SK-N-SH treated with all-trans-retinoic acid at 6 μM for 48 hours (cell line): ENCODE results near the gene KL.

Source experiments
- ATAC-seq: fragments of 200-7000 bp; cut with Tn5 transposase; 3 replicates; pipeline ENCODE4 v1.9.1; 2020; ENCODE audit warnings: mild to moderate bottlenecking, moderate library complexity
- ARNTL ChIP-seq: fragments of 450-650 bp; formaldehyde crosslinking; IDR thresholded peaks from 2 replicates; pipeline ENCODE4 v1.5.0; 2020; ENCODE audit warnings: low read depth, mild to moderate bottlenecking, moderate library complexity, borderline replicate concordance
- BACH2 ChIP-seq: fragments of 250-450 bp; sonication (Bioruptor Pico); IDR thresholded peaks from 2 replicates; pipeline ENCODE4 v1.9.0; 2021; ENCODE audit warnings: mild to moderate bottlenecking, borderline replicate concordance
- CSDC2 ChIP-seq: fragments of 250-450 bp; sonication (Bioruptor Pico); IDR thresholded peaks from 2 replicates; pipeline ENCODE4 v1.5.0; 2020; ENCODE audit warnings: mild to moderate bottlenecking, moderate library complexity
- GLIS3 ChIP-seq: fragments of 250-450 bp; sonication (Bioruptor Pico); IDR thresholded peaks from 2 replicates; pipeline ENCODE4 v1.5.0; 2020; ENCODE audit warnings: mild to moderate bottlenecking, moderate library complexity
- ISL1 ChIP-seq: fragments of 250-450 bp; sonication (Bioruptor Pico); IDR thresholded peaks from 2 replicates; pipeline ENCODE4 v2.1.2; 2022; ENCODE audit warnings: mild to moderate bottlenecking, moderate library complexity
- OSR1 ChIP-seq: fragments of 250-450 bp; sonication (Bioruptor Pico); IDR thresholded peaks from 2 replicates; pipeline ENCODE4 v1.8.0; 2022; ENCODE audit warnings: moderate library complexity, mild to moderate bottlenecking, inconsistent platforms
- PPARA ChIP-seq: fragments of 250-450 bp; sonication (Bioruptor Pico); IDR thresholded peaks from 2 replicates; pipeline ENCODE4 v1.5.0; 2020; ENCODE audit warnings: mild to moderate bottlenecking, borderline replicate concordance
- RARB ChIP-seq: fragments of 250-450 bp; sonication (Bioruptor Pico); IDR thresholded peaks from 2 replicates; pipeline ENCODE4 v1.8.0; 2021; ENCODE audit warnings: mild to moderate bottlenecking, moderate library complexity
- TCF4 ChIP-seq: fragments of 250-450 bp; sonication (Bioruptor Pico); IDR thresholded peaks from 2 replicates; pipeline ENCODE4 v1.8.0; 2021; ENCODE audit warnings: mild to moderate bottlenecking, moderate library complexity, borderline replicate concordance
- ZC3H10 ChIP-seq: fragments of 250-450 bp; sonication (Bioruptor Pico); IDR thresholded peaks from 2 replicates; pipeline ENCODE4 v1.5.1; 2021; ENCODE audit warnings: mild to moderate bottlenecking, moderate library complexity
- ZFP3 ChIP-seq: fragments of 250-450 bp; sonication (Bioruptor Pico); IDR thresholded peaks from 2 replicates; pipeline ENCODE4 v1.5.0; 2020; ENCODE audit warnings: mild to moderate bottlenecking, moderate library complexity
- ZFP30 ChIP-seq: fragments of 450-650 bp; formaldehyde crosslinking; IDR thresholded peaks from 2 replicates; pipeline ENCODE4 v1.5.0; 2022; ENCODE audit warnings: mild to moderate bottlenecking, moderate library complexity
- ZNF565 ChIP-seq: fragments of 450-650 bp; formaldehyde crosslinking; conservative IDR thresholded peaks from 2 replicates; pipeline ENCODE4 v1.5.0; 2020; ENCODE audit warnings: low read depth, mild to moderate bottlenecking, moderate library complexity
- ZNF70 ChIP-seq: fragments of 450-650 bp; formaldehyde crosslinking; IDR thresholded peaks from 2 replicates; pipeline ENCODE4 v1.5.0; 2020; ENCODE audit warnings: mild to moderate bottlenecking, moderate library complexity
- ZNF8 ChIP-seq: fragments of 450-650 bp; formaldehyde crosslinking; IDR thresholded peaks from 2 replicates; pipeline ENCODE4 v1.5.0; 2020; ENCODE audit warnings: mild to moderate bottlenecking, moderate library complexity
- TF ChIP-seq, protein P1 (sequence below): fragments of 250-450 bp; sonication (Bioruptor Pico); IDR thresholded peaks from 2 replicates; pipeline ENCODE4 v1.5.1; 2021; ENCODE audit warnings: mild to moderate bottlenecking, moderate library complexity
- TF ChIP-seq, protein P2 (sequence below): fragments of 250-450 bp; sonication (Bioruptor Pico); IDR thresholded peaks from 2 replicates; pipeline ENCODE4 v1.8.0; 2021; ENCODE audit warnings: low read depth, mild to moderate bottlenecking, moderate library complexity, borderline replicate concordance
- TF ChIP-seq, protein P3 (sequence below): fragments of 250-450 bp; sonication (Bioruptor Pico); IDR thresholded peaks from 2 replicates; pipeline ENCODE4 v1.5.0; 2020; ENCODE audit warnings: mild to moderate bottlenecking, moderate library complexity
- TF ChIP-seq, protein P4 (sequence below): fragments of 250-450 bp; sonication (Bioruptor Pico); IDR thresholded peaks from 2 replicates; pipeline ENCODE4 v1.5.1; 2020; ENCODE audit warnings: low read depth, mild to moderate bottlenecking, moderate library complexity
- TF ChIP-seq, protein P5 (sequence below): fragments of 250-450 bp; sonication (Bioruptor Pico); IDR thresholded peaks from 2 replicates; pipeline ENCODE4 v1.8.0; 2020; ENCODE audit warnings: mild to moderate bottlenecking, moderate library complexity, borderline replicate concordance

Gene KL

DNA sequence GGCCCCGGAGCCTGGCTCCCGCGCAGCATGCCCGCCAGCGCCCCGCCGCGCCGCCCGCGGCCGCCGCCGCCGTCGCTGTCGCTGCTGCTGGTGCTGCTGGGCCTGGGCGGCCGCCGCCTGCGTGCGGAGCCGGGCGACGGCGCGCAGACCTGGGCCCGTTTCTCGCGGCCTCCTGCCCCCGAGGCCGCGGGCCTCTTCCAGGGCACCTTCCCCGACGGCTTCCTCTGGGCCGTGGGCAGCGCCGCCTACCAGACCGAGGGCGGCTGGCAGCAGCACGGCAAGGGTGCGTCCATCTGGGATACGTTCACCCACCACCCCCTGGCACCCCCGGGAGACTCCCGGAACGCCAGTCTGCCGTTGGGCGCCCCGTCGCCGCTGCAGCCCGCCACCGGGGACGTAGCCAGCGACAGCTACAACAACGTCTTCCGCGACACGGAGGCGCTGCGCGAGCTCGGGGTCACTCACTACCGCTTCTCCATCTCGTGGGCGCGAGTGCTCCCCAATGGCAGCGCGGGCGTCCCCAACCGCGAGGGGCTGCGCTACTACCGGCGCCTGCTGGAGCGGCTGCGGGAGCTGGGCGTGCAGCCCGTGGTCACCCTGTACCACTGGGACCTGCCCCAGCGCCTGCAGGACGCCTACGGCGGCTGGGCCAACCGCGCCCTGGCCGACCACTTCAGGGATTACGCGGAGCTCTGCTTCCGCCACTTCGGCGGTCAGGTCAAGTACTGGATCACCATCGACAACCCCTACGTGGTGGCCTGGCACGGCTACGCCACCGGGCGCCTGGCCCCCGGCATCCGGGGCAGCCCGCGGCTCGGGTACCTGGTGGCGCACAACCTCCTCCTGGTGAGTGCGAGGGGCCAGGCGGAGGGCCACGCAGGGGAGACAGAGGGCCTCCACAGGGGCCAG lies at the start of gene KL:
KL (plus strand) TSS at position 10 of the 909 bp plus-strand sequence; CDS start at position 28, 18 bp downstream.
- no peak for TF ChIP-seq ZFP3 (CRISPR knock-in tag)
- no peak for TF ChIP-seq RARB
- TF ChIP-seq, protein P1, sequence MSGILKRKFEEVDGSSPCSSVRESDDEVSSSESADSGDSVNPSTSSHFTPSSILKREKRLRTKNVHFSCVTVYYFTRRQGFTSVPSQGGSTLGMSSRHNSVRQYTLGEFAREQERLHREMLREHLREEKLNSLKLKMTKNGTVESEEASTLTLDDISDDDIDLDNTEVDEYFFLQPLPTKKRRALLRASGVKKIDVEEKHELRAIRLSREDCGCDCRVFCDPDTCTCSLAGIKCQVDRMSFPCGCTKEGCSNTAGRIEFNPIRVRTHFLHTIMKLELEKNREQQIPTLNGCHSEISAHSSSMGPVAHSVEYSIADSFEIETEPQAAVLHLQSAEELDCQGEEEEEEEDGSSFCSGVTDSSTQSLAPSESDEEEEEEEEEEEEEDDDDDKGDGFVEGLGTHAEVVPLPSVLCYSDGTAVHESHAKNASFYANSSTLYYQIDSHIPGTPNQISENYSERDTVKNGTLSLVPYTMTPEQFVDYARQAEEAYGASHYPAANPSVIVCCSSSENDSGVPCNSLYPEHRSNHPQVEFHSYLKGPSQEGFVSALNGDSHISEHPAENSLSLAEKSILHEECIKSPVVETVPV (CRISPR knock-in tag): no peak
- no peak for TF ChIP-seq ARNTL
- TF ChIP-seq, all 23 proteins: peak for 0
- no peak for ATAC-seq

DNA sequence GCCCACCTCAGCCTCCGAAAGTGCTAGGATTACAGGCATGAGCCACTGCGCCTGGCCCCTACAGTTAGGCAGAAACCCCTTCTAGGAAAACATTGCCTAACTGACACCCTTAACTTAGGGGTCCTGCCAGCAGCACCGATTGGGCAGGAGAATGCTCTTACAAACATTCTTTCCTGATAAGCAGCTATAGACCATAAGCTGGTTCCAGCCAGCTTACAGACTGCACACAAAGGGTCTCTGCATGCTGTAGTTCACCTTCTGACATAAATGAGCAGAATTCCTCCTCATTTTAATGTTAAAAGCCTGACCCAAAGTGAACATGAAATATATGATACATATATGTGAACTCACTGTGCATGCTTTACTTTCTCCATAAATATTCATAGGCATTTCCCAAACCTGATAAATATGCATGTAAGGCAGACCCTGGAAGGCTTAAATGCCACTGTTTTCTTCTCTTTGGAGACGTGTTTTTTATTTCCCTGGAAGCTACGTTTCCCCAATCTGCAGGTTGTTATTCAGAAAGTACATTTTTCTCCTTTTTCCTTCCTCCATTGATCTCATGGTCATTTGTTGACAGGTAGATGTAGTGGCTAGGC lies 48.5 kb upstream of the KL start:
- no peak for TF ChIP-seq CSDC2 (CRISPR knock-in tag)
- TF ChIP-seq ISL1 (CRISPR knock-in tag): no peak
- TF ChIP-seq ZNF70: no peak
- no peak for TF ChIP-seq ZNF565
- TF ChIP-seq PPARA (CRISPR knock-in tag): no peak
- TF ChIP-seq ARNTL: no peak
- TF ChIP-seq, protein P2, sequence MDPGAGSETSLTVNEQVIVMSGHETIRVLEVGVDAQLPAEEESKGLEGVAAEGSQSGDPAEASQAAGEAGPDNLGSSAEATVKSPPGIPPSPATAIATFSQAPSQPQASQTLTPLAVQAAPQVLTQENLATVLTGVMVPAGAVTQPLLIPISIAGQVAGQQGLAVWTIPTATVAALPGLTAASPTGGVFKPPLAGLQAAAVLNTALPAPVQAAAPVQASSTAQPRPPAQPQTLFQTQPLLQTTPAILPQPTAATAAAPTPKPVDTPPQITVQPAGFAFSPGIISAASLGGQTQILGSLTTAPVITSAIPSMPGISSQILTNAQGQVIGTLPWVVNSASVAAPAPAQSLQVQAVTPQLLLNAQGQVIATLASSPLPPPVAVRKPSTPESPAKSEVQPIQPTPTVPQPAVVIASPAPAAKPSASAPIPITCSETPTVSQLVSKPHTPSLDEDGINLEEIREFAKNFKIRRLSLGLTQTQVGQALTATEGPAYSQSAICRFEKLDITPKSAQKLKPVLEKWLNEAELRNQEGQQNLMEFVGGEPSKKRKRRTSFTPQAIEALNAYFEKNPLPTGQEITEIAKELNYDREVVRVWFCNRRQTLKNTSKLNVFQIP: no peak
- TF ChIP-seq GLIS3 (CRISPR knock-in tag): no peak
- TF ChIP-seq BACH2 (CRISPR knock-in tag): no peak
- no peak for ATAC-seq

DNA sequence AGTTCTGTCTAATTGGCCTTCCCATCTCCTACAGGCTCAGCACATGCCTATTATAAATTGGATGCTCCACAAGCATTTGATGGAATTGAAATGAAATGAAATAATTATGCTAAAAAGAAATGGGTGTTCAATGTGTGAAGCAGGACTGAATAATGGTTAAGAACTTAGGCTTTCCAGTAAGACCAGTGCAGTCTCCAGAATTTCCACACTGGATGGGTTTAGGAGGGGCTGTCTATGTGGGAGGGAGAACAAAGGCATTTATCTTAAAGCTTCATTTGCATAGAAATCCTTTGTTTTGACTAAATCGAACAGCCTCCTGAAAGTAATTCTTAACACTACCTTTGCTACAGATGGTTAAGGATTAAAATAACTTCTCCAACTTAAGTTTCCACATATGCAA lies 47.9 kb upstream of the KL start:
- no peak for ATAC-seq
- TF ChIP-seq TCF4 (CRISPR knock-in tag): no peak

DNA sequence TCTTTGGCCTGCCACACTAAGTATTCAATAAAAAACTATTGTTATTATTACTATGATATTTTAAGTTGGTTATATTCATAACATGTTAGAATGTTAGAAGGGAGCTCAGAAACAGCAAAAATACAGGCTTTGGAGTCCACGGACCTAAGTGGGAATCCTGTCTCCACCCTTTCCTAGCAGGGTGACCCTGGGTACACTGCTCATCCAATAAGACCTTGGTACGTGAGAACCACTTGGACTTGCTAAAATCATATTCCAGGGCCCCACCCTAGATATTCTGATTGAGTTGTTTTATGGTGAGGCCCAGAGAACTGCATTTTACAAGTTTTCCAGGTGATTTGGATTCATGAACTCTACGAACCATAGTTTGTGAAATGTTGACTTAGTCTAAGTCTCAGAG lies 47.4 kb upstream of the KL start:
- TF ChIP-seq, protein P1 (CRISPR knock-in tag): no peak
- no peak for TF ChIP-seq OSR1 (CRISPR knock-in tag)
- TF ChIP-seq, protein P3, sequence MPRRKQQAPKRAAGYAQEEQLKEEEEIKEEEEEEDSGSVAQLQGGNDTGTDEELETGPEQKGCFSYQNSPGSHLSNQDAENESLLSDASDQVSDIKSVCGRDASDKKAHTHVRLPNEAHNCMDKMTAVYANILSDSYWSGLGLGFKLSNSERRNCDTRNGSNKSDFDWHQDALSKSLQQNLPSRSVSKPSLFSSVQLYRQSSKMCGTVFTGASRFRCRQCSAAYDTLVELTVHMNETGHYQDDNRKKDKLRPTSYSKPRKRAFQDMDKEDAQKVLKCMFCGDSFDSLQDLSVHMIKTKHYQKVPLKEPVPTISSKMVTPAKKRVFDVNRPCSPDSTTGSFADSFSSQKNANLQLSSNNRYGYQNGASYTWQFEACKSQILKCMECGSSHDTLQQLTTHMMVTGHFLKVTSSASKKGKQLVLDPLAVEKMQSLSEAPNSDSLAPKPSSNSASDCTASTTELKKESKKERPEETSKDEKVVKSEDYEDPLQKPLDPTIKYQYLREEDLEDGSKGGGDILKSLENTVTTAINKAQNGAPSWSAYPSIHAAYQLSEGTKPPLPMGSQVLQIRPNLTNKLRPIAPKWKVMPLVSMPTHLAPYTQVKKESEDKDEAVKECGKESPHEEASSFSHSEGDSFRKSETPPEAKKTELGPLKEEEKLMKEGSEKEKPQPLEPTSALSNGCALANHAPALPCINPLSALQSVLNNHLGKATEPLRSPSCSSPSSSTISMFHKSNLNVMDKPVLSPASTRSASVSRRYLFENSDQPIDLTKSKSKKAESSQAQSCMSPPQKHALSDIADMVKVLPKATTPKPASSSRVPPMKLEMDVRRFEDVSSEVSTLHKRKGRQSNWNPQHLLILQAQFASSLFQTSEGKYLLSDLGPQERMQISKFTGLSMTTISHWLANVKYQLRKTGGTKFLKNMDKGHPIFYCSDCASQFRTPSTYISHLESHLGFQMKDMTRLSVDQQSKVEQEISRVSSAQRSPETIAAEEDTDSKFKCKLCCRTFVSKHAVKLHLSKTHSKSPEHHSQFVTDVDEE: no peak
- TF ChIP-seq, protein P4, sequence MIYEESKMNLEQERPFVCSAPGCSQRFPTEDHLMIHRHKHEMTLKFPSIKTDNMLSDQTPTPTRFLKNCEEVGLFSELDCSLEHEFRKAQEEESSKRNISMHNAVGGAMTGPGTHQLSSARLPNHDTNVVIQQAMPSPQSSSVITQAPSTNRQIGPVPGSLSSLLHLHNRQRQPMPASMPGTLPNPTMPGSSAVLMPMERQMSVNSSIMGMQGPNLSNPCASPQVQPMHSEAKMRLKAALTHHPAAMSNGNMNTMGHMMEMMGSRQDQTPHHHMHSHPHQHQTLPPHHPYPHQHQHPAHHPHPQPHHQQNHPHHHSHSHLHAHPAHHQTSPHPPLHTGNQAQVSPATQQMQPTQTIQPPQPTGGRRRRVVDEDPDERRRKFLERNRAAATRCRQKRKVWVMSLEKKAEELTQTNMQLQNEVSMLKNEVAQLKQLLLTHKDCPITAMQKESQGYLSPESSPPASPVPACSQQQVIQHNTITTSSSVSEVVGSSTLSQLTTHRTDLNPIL (CRISPR knock-in tag): no peak
- TF ChIP-seq GLIS3 (CRISPR knock-in tag): no peak
- no peak for TF ChIP-seq TCF4 (CRISPR knock-in tag)
- TF ChIP-seq ZFP30 (CRISPR knock-in tag): no peak
- no peak for TF ChIP-seq ZNF8 (CRISPR knock-in tag)
- no peak for TF ChIP-seq ZC3H10 (CRISPR knock-in tag)
- TF ChIP-seq, protein P5, sequence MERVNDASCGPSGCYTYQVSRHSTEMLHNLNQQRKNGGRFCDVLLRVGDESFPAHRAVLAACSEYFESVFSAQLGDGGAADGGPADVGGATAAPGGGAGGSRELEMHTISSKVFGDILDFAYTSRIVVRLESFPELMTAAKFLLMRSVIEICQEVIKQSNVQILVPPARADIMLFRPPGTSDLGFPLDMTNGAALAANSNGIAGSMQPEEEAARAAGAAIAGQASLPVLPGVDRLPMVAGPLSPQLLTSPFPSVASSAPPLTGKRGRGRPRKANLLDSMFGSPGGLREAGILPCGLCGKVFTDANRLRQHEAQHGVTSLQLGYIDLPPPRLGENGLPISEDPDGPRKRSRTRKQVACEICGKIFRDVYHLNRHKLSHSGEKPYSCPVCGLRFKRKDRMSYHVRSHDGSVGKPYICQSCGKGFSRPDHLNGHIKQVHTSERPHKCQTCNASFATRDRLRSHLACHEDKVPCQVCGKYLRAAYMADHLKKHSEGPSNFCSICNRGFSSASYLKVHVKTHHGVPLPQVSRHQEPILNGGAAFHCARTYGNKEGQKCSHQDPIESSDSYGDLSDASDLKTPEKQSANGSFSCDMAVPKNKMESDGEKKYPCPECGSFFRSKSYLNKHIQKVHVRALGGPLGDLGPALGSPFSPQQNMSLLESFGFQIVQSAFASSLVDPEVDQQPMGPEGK (CRISPR knock-in tag): no peak
- no peak for TF ChIP-seq CSDC2 (CRISPR knock-in tag)
- ATAC-seq: no peak
